Measurements from ENCODE around the gene ANK3. TPM values are rescaled to one million over a fixed set of nuclear protein-coding genes. Genes with fewer than 3 reads are reported as not detected.

Gene ANK3
- total RNA-seq, 1 experiment from 2014 or later = 32.0 TPM

DNA sequence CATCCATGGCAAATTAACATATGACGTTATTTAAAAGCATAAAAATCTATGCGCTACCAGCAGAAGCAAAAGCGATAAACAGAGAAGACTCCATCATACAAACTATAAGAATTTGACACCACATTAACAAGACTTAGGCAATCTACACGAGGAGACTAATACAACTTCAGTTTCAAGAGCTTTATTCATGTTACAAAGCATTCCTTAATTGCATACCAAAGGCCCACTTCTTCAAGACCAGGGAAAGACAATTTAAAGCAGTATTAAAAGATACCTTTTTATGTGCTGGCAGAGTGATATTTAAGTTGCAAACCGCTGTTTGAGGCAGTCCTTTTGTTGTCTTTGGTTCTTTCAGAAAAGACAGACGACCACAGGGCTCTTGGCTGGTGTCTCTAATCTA lies 307.3 kb downstream of the ANK3 start:
- no TSS peak for BruUV-seq (replicated peaks)
- Histone ChIP-seq H3K9me2 (ENCODE audit: insufficient read depth) (no peaks in the 10 kb centered on the region), H3K4me1 (replicated peaks; ENCODE audit: insufficient read depth) (no peaks in the 10 kb centered on the region), H3K4me3 (no peak overlapping the region), H3K27ac (no peak overlapping the region), H2AFZ (no peak overlapping the region), H4K20me1 (ENCODE audit: insufficient read depth) (no peaks in the 10 kb centered on the region), H3K27me3 (ENCODE audit: insufficient read depth, low read depth) (no peaks in the 10 kb centered on the region), H3F3A (ENCODE audit: insufficient read depth, low read depth) (no peaks in the 10 kb centered on the region), H3K9me3 (ENCODE audit: insufficient read depth, low read depth) (no peaks in the 10 kb centered on the region), H3K4me2 (no peak overlapping the region), H3K36me3 (ENCODE audit: low read depth) (no peaks in the 10 kb centered on the region), H3K79me2 (ENCODE audit: low read depth) (no peaks in the 10 kb centered on the region)
- no peak for DNase-seq
- POLR2A ChIA-PET (ENCODE audit: unreplicated experiment) = no interaction called here
- CTCF ChIA-PET = no interaction called here
- TF ChIP-seq, protein P1, sequence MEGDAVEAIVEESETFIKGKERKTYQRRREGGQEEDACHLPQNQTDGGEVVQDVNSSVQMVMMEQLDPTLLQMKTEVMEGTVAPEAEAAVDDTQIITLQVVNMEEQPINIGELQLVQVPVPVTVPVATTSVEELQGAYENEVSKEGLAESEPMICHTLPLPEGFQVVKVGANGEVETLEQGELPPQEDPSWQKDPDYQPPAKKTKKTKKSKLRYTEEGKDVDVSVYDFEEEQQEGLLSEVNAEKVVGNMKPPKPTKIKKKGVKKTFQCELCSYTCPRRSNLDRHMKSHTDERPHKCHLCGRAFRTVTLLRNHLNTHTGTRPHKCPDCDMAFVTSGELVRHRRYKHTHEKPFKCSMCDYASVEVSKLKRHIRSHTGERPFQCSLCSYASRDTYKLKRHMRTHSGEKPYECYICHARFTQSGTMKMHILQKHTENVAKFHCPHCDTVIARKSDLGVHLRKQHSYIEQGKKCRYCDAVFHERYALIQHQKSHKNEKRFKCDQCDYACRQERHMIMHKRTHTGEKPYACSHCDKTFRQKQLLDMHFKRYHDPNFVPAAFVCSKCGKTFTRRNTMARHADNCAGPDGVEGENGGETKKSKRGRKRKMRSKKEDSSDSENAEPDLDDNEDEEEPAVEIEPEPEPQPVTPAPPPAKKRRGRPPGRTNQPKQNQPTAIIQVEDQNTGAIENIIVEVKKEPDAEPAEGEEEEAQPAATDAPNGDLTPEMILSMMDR (conservative IDR thresholded peaks at IDR 0.05) = no peak
- TF ChIP-seq EZH2 (IDR thresholded peaks at IDR 0.05; ENCODE audit: low read depth) = no peak
- intact Hi-C loops (cut with micrococcal nuclease; ENCODE audit: unreplicated experiment) = no loop called here

DNA sequence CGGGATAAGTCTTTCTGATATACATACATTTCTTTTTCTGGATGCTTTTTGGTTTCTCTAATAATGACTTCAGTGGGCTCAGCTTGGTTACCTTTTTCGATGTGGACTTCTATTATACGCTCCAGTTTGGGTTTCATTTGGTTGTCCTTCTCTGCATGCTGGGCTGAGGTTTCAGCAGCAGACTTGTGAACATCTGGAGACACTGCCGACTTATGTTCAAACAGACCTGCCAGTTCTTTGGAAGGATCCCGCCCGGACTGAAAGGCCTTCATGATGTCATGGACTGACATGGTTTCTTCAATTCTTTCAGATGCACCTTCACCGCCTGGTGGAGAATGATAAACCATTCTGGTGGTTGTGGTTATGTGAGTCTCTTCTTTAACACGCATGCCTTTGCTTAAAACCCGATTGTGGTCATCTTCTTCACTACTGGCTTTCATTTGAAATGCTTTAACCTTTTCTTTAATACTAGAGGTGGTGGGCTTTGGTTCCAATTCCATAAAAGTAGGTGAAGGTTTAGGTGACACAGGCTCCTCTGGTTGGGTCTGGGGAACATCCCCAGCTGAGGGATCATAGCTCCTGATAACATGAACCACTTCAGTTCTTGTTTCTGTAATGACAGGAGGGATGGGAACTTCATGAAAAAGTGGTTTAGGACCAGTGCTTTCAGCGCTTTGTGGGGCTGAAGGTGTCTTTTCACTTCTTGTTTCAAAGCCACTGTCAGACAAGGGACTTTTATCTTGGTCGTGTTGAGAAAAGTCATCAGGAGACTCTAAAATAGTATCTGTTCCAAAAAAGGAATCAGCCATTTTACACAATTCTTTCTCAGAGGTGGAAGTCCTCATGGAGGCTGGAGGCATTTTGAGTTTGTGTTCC lies 315.7 kb downstream of the ANK3 start:
- Histone ChIP-seq H3F3A (ENCODE audit: insufficient read depth, low read depth) (no peaks in the 10 kb centered on the region), H3K4me1 (replicated peaks; ENCODE audit: insufficient read depth) (no peaks in the 10 kb centered on the region), H3K27me3 (ENCODE audit: insufficient read depth, low read depth) (no peaks in the 10 kb centered on the region), H3K9me2 (ENCODE audit: insufficient read depth) (no peaks in the 10 kb centered on the region), H3K4me3 (no peak overlapping the region), H3K4me2 (no peak overlapping the region), H3K79me2 (ENCODE audit: low read depth) (no peaks in the 10 kb centered on the region), H4K20me1 (ENCODE audit: insufficient read depth) (no peaks in the 10 kb centered on the region), H2AFZ (no peak overlapping the region), H3K9me3 (ENCODE audit: insufficient read depth, low read depth) (no peaks in the 10 kb centered on the region), H3K36me3 (ENCODE audit: low read depth) (no peaks in the 10 kb centered on the region), H3K27ac (no peak overlapping the region)
- TF ChIP-seq, protein P1 (conservative IDR thresholded peaks at IDR 0.05) = no peak
- TF ChIP-seq EZH2 (IDR thresholded peaks at IDR 0.05; ENCODE audit: low read depth) = no peak
- no TSS peak for BruUV-seq (replicated peaks)
- no peak for DNase-seq
- POLR2A ChIA-PET (ENCODE audit: unreplicated experiment) = no interaction called here
- intact Hi-C loops (cut with micrococcal nuclease; ENCODE audit: unreplicated experiment) = no loop called here
- CTCF ChIA-PET = no interaction called here

DNA sequence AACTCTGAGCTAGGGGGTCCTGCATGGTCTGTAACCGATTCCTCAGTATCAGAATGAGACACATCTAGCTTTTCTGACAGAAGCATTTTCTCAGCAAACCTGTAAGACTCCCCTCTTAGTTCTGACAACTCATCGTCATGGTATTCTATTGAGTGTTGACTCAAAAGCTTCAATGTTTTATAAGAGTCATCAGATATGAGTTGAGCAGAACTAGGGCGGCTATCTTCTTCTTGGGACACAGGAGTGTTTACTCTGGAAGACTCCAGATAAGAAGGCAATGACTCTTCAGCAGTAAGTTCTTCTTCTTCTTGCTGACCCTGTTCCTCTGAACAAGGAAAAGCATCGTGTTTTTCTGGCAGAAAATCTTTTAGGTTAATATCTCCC lies 316.3 kb downstream of the ANK3 start:
- Histone ChIP-seq H4K20me1 (ENCODE audit: insufficient read depth) (no peaks in the 10 kb centered on the region), H3K27ac (no peak overlapping the region), H3K4me2 (no peak overlapping the region), H3K27me3 (ENCODE audit: insufficient read depth, low read depth) (no peaks in the 10 kb centered on the region), H2AFZ (no peak overlapping the region), H3K79me2 (ENCODE audit: low read depth) (no peaks in the 10 kb centered on the region), H3K4me1 (replicated peaks; ENCODE audit: insufficient read depth) (no peaks in the 10 kb centered on the region), H3K9me2 (ENCODE audit: insufficient read depth) (no peaks in the 10 kb centered on the region), H3K9me3 (ENCODE audit: insufficient read depth, low read depth) (no peaks in the 10 kb centered on the region), H3K36me3 (ENCODE audit: low read depth) (no peaks in the 10 kb centered on the region), H3F3A (ENCODE audit: insufficient read depth, low read depth) (no peaks in the 10 kb centered on the region), H3K4me3 (no peak overlapping the region)
- TF ChIP-seq, protein P1 (conservative IDR thresholded peaks at IDR 0.05) = no peak
- no peak for TF ChIP-seq EZH2 (IDR thresholded peaks at IDR 0.05; ENCODE audit: low read depth)
- intact Hi-C loops (cut with micrococcal nuclease; ENCODE audit: unreplicated experiment) = no loop called here
- DNase-seq = no peak
- POLR2A ChIA-PET (ENCODE audit: unreplicated experiment) = no interaction called here
- no TSS peak for BruUV-seq (replicated peaks)
- CTCF ChIA-PET = no interaction called here
